Measurements from ENCODE around the gene CSF3R. TPM values are rescaled to one million over a fixed set of nuclear protein-coding genes. Genes with fewer than 3 reads are reported as not detected.

CSF3R gene
- total and polyA plus RNA-seq, 4 donors = 129 to 705 (median 207) TPM

GRCh38 chr1:36446746-36447145 is 36.0 kb downstream of the CSF3R start:
- Histone ChIP-seq H3K4me1 (ENCODE audit: control insufficient read depth in 5 of 5, insufficient read depth in 5 of 5, low read length in 5 of 5) (peaks cover 0 to 3% (median 2%) of the 10 kb centered on the region in 5 donors), H3K27me3 (ENCODE audit: control insufficient read depth in 3 of 3, insufficient read depth in 3 of 3, low read length in 2 of 3) (no peaks in the 10 kb centered on the region), H3K4me3 (no peak overlapping the region), H3K9me3 (ENCODE audit: control insufficient read depth in 4 of 4, insufficient read depth in 3 of 4, low read length in 3 of 4) (no peaks in the 10 kb centered on the region), H3K27ac (ENCODE audit: low read depth in 1 of 2, low read length in 1 of 2) (no peak overlapping the region), H3K9ac (ENCODE audit: insufficient read depth in 1 of 2, low read length in 2 of 2) (no peak overlapping the region), H3K36me3 (ENCODE audit: control insufficient read depth in 4 of 4, insufficient read depth in 4 of 4, low read length in 4 of 4) (peaks cover 0 to 4% (median 0%) of the 10 kb centered on the region in 4 donors)
- no peak for ATAC-seq (ENCODE audit: insufficient read depth, low FRiP score)
- DNase-seq = no peak
- no peak for TF ChIP-seq CTCF (IDR thresholded peaks at IDR 0.05; ENCODE audit: control extremely low read depth, extremely low read depth)
- 25 to 65% methylated on average over 5 of the region's 5 CpGs for WGBS, 2 donors

DNA sequence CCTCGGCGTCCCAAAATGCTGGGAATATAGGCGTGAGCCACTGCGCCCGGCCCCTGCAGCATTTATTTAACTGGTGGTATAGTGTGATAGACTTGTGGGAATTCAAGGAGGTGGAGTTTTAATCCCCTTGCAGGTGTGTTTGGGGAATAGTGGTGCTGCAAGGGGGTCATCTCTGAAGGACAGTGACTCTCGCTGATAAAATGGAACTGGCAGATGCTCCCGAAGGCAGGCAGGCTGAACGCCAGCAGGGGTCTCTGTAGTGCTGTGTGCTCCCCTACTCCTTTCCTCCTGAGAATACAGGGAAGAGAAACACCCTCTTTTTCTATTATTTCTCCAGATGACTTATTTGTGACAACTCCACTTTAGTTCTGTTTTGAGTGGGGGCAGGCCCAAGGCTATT is 36.4 kb downstream of the CSF3R start:
- Histone ChIP-seq H3K4me3 (no peak overlapping the region), H3K27me3 (ENCODE audit: control insufficient read depth in 3 of 3, insufficient read depth in 3 of 3, low read length in 2 of 3) (no peaks in the 10 kb centered on the region), H3K36me3 (ENCODE audit: control insufficient read depth in 4 of 4, insufficient read depth in 4 of 4, low read length in 4 of 4) (peaks cover 0 to 4% (median 0%) of the 10 kb centered on the region in 4 donors), H3K9ac (ENCODE audit: insufficient read depth in 1 of 2, low read length in 2 of 2) (no peak overlapping the region), H3K9me3 (ENCODE audit: control insufficient read depth in 4 of 4, insufficient read depth in 3 of 4, low read length in 3 of 4) (no peaks in the 10 kb centered on the region), H3K27ac (ENCODE audit: low read depth in 1 of 2, low read length in 1 of 2) (no peak overlapping the region), H3K4me1 (ENCODE audit: control insufficient read depth in 5 of 5, insufficient read depth in 5 of 5, low read length in 5 of 5) (peaks cover 0 to 3% (median 2%) of the 10 kb centered on the region in 5 donors)
- DNase-seq (peak in 2 of 3 donors; percentile 23 to 26), ATAC-seq (ENCODE audit: insufficient read depth, low FRiP score) (no peak)
- TF ChIP-seq CTCF (IDR thresholded peaks at IDR 0.05; ENCODE audit: control extremely low read depth, extremely low read depth) = no peak
- WGBS, 2 donors = 56 to 66% methylated on average over 8 of the region's 8 CpGs

- Histone ChIP-seq H3K36me3 (ENCODE audit: control insufficient read depth in 4 of 4, insufficient read depth in 4 of 4, low read length in 4 of 4) (peaks cover 0 to 4% (median 0%) of the 10 kb centered on the region in 4 donors), H3K4me1 (ENCODE audit: control insufficient read depth in 5 of 5, insufficient read depth in 5 of 5, low read length in 5 of 5) (no peaks in the 10 kb centered on the region), H3K27me3 (ENCODE audit: control insufficient read depth in 3 of 3, insufficient read depth in 3 of 3, low read length in 2 of 3) (no peaks in the 10 kb centered on the region), H3K9me3 (ENCODE audit: control insufficient read depth in 4 of 4, insufficient read depth in 3 of 4, low read length in 3 of 4) (no peaks in the 10 kb centered on the region), H3K27ac (ENCODE audit: low read depth in 1 of 2, low read length in 1 of 2) (no peak overlapping the region), H3K9ac (ENCODE audit: insufficient read depth in 1 of 2, low read length in 2 of 2) (no peak overlapping the region), H3K4me3 (no peak overlapping the region)
- ATAC-seq (ENCODE audit: insufficient read depth, low FRiP score) (no peak), DNase-seq (no peak)
- no peak for TF ChIP-seq CTCF (IDR thresholded peaks at IDR 0.05; ENCODE audit: control extremely low read depth, extremely low read depth)
- WGBS, 2 donors = 75 to 82% methylated on average over 2 of the region's 2 CpGs
Observed at GRCh38 chr1:36443297-36443696, 39.4 kb downstream of the CSF3R start.

GRCh38 chr1:36442337-36442736 is 40.4 kb downstream of the CSF3R start:
- no peak for TF ChIP-seq CTCF (IDR thresholded peaks at IDR 0.05; ENCODE audit: control extremely low read depth, extremely low read depth)
- no peak for ATAC-seq (ENCODE audit: insufficient read depth, low FRiP score)

More at GRCh38 chr1:36442337-36442736, 40.4 kb downstream of the CSF3R start:
- Histone ChIP-seq H3K4me1 (ENCODE audit: control insufficient read depth in 5 of 5, insufficient read depth in 5 of 5, low read length in 5 of 5) (no peaks in the 10 kb centered on the region), H3K27ac (ENCODE audit: low read depth in 1 of 2, low read length in 1 of 2) (no peak overlapping the region), H3K4me3 (no peak overlapping the region), H3K9me3 (ENCODE audit: control insufficient read depth in 4 of 4, insufficient read depth in 3 of 4, low read length in 3 of 4) (no peaks in the 10 kb centered on the region), H3K9ac (ENCODE audit: insufficient read depth in 1 of 2, low read length in 2 of 2) (no peak overlapping the region), H3K36me3 (ENCODE audit: control insufficient read depth in 4 of 4, insufficient read depth in 4 of 4, low read length in 4 of 4) (peaks cover 0 to 9% (median 0%) of the 10 kb centered on the region in 4 donors), H3K27me3 (ENCODE audit: control insufficient read depth in 3 of 3, insufficient read depth in 3 of 3, low read length in 2 of 3) (no peaks in the 10 kb centered on the region)
- 28 to 55% methylated on average over 3 of the region's 3 CpGs for WGBS, 2 donors
- DNase-seq = no peak
